GM19372 (cell line): Measurements from ENCODE around the gene RPS21.
"Not testable (repeated sequence)": the region's sequence is repeated elsewhere in the genome, so short reads cannot be mapped to it uniquely, and the experiment has no call there.

ENCODE experiments used
- ATAC-seq: cut with Tn5 transposase; IDR thresholded peaks from one replicate; pipeline ENCODE4 v1.9.1; 2021; ENCODE audit warnings: mild to moderate bottlenecking, low read depth, moderate library complexity; ENCODE audit not compliant: unreplicated experiment

Gene RPS21

GRCh38 chr20:62421716-62421990 is 34.8 kb downstream of the RPS21 start:
- no peak for ATAC-seq

GRCh38 chr20:62422636-62423325 is 35.9 kb downstream of the RPS21 start:
- no peak for ATAC-seq

- no peak for ATAC-seq
Measured at GRCh38 chr20:62423326-62423706, 36.4 kb downstream of the RPS21 start.

GRCh38 chr20:62424249-62425107 is 37.6 kb downstream of the RPS21 start:
- no peak for ATAC-seq

GRCh38 chr20:62425281-62426058 is 38.6 kb downstream of the RPS21 start:
- ATAC-seq, result no peak

GRCh38 chr20:62426059-62426348 is 39.1 kb downstream of the RPS21 start:
- not testable (repeated sequence) for ATAC-seq

GRCh38 chr20:62426699-62427131 is 39.8 kb downstream of the RPS21 start:
- ATAC-seq, result no peak

GRCh38 chr20:62427172-62428001 is 40.5 kb downstream of the RPS21 start, which contains the start of gene RBBP8NL:
Gene RBBP8NL, minus strand, starts transcription at chr20:62427539. Its CDS starts 7,892 bp downstream, at chr20:62419647.
- ATAC-seq, result no peak

GRCh38 chr20:62428002-62428372 is 41.1 kb downstream of the RPS21 start:
- no peak for ATAC-seq

- no peak for ATAC-seq
Measured at GRCh38 chr20:62428396-62429295, 41.7 kb downstream of the RPS21 start.

- no peak for ATAC-seq
Measured at GRCh38 chr20:62429455-62430310, 42.8 kb downstream of the RPS21 start.

GRCh38 chr20:62430311-62430853 is 43.5 kb downstream of the RPS21 start:
- ATAC-seq, result no peak

GRCh38 chr20:62430866-62431447 is 44.1 kb downstream of the RPS21 start:
- ATAC-seq, result no peak

- no peak for ATAC-seq
Measured at GRCh38 chr20:62433658-62434497, 47.0 kb downstream of the RPS21 start.

- no peak for ATAC-seq
Measured at GRCh38 chr20:62436692-62437091, 49.8 kb downstream of the RPS21 start.

- no peak for ATAC-seq
Measured at GRCh38 chr20:62437496-62437895, 50.6 kb downstream of the RPS21 start.

- ATAC-seq, result no peak
Measured at GRCh38 chr20:62437927-62438326, 51.0 kb downstream of the RPS21 start.
